D341Med (cell line): ENCODE data around the gene ABLIM3.

ENCODE experiments used
- DNase-seq: peaks from one replicate; pipeline ENCODE4 v3.0.0; 2012; ENCODE audit warnings: low spot score

The ABLIM3 gene

DNA sequence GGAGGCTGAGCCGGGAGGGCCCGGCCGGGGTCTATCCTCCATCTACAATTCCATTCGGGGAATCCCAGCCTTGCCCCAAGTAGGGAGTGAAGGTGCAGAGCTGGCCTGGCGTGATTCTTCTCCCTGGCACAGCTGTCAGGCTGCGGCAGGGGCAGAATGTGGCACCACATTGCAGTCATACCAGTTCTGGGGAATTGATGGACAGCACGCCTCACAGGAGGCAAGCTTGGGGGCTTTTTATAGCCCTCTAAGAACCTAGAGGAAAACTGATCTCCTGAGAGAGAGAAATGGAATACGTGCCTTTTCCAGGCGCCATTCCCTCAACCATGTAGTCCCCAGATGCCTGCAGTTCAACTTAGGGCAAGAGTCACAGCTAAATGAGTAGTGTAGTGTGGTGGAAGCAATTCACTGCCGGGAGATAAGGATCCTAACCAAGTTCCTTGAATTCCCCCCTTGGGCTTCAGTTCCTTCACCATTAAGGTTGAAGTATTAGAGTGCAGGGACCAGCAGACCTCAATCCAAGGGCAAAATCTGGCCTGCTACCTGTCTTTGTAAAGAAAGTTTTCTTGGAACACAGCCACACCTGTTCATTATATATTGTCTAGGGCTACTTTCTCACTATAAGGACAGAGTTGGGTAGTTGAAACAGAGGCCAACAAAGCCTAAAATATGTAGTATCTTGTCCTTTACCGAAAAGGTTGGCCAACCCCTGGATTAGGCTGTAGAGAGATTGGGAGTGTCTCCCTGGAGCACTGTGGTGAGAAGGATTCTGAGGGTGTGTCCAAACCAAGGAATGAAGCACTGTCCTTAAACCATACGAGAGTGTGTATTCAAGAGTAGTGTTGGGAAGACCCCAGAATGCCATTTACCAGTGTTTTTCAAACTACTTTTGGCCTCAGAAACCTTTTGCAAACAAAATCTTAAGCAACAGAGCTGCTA, 141.0 kb downstream of the ABLIM3 start:
- DNase-seq: no peak

DNA sequence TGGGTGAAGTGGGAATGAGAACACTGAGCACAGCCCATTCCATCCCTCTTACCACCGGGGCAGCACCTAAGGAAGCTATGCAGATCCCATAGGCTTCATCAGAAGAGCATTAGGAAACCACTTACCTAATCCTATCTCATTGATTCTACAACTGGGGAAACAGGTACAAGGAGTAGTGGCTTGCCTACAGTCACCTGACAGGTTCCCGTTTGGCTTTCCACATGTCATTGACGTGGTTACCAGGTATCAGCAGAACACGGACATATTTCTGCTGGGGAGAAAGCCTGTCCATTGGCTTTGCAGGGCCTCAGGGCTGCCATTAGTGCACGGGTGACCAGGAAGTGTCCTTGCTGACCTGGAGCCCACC, 141.7 kb downstream of the ABLIM3 start:
- no peak for DNase-seq

DNA sequence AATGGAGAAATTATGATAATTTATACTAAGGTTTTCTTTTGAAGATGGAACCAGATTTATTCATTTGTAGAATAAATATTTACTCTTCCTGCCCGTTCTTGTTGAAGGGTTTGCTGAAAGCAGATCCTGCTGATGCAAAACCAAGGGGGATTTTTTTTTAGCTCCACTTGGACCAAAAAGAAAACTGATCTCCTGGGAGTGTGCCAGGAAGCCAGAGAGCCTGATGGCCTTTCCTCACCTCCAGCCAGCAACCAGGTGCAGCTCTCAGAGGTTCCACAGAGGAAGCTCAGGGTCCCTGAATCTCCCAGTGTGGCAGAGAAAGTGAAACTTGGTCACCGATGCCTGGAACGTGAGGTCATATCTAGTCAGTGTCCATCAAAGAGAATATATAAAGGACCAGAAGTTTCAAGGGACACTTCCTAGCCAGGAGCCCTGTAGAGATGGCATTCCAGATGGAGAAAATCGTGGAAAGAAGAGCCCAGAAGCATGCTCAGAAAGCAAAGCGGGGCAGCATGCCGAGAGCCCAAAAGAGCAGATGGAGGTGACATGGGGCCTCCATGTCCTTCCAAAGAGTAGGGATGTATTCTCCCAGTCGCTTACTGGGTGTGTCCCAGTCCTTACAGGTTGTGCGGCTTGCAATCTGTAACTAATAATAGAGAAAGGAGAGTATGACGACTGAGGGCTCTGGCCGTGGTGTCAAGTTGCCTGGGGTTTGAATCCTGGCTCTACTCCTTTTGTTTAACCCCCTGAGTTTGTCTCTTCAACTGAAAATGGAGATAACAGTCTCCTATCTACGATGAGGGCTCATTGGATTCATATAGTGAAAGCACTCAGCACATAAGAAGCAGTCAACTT, 142.6 kb downstream of the ABLIM3 start:
- DNase-seq: no peak

DNA sequence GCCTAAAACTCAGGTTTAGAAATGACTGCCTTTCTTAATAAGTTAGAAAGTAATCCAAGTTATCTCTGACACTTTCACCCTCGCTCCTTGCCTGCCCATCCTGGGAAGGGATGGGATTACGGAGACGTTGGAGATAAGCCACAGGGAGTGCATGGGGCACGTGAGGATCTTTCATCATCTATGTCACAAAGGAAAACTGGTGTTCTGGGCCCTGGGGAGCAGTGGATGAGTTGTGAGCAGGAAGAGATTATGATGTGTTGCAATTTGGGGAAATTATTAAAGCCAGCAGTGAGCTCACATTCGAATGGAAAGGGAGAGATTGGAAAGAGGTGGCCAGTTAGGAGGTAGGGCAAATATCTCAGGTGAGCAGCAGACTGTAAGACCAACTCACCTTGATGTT, 143.2 kb downstream of the ABLIM3 start:
- DNase-seq: no peak

DNA sequence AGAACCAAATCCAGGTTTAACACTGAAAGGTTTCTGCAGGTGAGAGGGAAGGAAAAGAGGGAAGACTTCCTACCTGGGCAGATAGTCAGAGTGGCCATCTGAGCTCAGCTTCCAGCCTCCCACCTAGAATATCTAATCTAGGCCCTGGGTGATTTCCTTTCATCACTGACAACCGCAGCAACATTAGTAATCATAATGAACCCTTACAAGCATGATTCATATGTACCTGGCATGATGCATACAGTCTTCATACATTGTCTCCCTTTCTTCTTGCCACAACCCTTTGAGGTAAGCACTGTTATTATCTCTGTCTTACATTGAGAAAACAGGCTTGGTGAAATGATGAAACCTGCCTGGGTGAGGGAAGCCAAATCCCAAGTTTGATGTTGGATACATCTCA, 143.9 kb downstream of the ABLIM3 start:
- DNase-seq: no peak

DNA sequence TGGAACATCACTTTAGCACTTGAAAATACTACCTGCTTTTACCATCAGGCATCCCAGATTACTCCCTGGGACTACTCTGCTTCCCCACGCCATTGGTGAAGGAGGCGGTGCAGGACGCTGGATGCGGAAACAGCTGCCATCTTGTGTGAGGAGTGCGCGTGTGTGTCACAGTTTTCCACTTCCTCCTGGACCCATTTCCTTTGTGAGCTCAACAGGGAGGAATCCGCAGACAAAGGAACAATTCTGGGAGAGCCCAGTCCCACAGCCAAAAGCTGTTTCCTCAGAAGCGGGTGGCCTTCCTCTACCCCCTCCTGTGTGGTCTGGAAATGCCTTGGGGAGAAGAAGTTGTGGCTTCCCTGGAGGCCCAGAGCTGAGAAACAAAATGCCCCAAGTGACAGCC, 147.1 kb downstream of the ABLIM3 start:
- no peak for DNase-seq

DNA sequence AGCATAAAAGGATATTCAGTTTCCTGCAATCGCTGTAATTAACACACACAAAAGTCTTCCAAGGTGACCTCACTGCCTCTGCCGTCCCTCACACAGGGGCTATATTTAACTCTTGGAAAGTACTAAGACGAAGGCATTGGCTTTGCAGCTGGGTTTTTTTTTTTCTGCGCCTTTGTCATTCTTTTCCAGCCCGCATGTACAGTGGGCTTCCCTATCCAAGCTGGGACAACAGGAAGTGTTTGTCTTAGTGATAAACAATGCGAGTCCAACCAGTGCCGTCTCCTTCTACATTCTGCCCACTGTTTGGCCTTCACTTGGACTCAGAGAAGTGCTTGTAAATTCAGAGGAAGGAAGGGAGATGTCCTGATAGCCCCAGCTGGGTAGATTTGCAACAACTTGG, 148.0 kb downstream of the ABLIM3 start:
- DNase-seq: no peak

DNA sequence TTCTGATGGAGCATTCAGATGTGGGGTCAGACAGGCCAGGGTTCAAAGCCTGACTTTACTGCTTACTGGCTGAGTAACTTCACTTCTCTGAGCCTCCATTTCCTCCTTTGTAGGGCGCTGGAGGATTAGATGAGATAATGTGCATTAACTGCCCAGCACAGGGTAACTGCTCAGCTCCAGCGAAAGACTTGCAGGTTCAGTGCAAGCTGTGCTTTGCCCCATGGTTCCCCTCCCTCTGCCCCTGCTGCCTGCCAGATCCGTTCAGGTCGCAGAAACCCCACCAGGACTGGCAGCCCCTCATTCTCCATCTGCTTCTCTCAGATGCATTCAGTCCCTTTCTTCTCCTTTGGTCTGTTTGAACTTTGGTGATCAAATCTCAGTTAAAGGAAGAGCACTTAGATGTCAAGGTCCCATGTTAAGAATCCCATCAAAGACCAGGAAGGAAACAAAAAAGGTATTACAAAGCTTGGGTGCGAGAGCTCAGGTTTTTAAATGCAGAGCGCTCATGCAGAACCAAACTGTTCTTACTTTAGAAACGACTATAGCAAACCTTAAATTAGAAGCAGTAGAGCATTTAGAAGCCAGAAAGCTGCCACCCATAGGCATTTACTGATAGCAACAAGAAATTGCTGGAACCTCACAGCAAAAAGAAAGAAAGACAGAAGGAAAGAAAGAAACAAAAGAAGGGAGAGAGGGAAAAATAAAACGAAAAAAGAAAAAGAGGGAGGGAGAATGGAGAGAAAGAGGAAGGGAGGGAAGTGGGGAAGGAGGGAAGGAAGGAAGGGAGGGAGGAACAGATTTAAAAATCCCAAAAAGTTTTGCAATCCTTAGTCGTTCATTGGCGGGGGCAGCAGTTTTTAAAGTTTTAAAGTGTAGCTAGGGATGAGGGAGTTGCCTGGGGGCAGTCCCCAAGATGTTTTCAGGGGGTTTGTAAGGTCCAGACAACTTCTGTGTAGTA, 153.9 kb downstream of the ABLIM3 start:
- no peak for DNase-seq

DNA sequence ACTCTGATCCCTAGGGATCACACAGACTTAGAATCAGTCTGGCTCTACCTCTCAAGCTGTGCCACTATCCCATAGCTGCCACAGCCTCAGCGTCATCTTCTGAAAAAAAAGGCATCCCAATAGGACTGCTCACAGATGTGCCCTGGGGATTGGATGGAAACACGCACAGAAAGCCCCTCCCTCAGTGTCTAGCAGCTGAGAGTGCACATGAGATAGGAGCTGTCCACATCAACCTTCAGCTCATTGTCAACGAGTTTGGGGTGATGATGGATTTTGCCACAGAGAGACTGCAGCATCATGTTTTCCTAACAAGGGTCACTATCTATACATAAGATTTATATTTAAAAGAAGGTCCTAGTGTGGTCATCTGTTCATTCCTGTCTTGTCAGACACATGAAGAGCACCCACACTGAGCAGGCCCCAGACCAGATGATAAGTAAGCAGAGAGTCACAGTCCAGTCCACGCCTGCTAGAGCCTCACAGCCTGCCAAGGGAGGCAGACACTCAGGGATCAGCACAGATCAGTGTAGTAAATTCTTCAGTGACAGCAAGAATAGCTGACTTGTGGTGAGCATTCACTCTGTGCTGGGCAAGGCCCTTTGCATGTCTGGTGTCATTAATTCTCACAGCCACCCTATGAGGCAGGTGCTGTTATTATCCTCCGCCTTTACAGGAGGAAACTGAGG, 156.2 kb downstream of the ABLIM3 start:
- DNase-seq: no peak

DNA sequence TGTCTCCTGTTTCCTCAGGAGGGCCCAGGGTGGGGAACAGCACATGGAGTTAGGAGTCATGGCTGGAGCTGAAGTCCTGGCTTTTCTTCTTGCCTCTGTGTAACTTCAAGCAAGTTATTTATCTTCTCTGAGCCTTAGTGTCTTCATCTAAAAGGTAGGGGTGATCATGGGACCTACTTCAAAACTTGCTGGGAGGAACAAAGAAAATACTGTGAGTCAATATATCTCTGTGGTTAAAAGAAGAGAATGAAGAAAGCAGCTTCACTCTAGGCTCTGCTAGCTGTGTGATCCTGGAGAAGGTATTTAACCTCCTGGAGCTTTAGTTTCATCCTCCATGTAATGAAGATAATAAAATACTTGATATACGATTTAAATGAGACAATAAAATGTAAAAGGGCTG, 156.9 kb downstream of the ABLIM3 start:
- DNase-seq: no peak

DNA sequence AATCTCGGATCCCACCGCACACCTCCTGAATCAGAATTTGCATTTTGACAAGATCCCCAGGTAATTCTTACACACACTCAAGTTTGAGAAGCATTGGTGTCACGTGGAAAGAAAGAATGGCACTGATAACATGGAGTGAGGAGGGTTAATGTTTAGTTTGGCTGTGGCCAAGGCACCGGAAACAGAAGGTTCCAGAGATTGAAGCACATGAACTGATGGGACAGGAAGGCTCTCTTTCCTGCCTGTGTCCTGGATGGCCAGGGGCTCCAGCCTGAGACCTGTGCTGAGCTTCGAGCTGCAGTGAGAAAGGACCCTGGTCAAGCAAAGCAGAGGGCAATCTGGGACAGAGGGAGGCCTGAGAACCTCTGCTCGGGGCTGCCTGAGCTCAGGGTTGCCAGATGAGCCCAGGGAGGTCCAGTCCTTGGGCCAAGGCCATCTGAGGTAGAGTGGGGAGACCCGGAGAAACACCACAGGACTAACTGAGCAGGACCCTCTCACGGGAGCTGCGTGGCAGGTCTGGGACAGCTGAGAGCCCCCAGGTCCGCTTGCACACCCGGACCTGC, 157.6 kb downstream of the ABLIM3 start:
- DNase-seq: no peak

DNA sequence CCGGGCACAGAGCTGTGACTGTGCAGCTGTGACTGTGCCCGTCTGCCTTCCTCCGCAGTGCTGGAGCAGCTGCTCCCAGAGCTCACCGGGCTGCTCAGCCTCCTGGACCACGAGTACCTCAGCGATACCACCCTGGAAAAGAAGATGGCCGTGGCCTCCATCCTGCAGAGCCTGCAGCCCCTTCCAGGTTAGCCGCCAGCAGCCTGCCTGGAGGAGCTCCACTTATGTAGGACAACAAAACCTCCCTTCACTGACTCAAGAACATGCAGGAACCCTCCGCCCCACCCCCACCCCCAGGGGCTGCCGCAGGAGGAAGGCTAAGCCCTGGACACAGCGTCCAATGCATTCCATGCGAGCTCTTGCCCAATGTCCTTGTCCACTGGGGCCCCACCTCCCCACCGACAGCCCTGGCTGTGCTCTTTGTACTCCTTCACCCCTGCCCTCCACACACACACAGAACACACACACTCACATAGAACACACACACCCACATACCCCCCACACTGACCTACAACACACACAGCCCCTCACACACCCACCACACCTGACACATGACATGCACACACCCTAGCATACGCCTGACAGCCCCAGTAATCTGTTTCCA, 158.3 kb downstream of the ABLIM3 start:
- no peak for DNase-seq

DNA sequence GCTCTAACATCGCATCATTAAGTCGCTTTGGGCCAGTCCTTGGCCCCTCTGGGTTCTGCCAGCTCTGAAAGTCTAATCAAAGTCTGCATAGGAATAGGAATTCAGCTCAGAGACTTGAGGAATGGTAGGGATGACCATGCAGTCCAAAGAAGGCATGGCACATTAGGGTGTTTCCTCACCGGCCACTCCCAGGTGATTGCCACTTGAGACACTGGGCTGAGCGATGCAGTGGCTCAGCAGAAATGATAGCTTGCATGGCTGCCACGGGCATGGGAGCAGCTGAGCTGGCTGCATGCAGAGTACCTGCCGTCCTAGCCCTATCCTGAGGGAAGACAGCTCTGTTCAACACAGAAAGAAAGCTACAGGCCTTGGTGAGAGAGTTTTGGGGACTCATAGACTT, 159.1 kb downstream of the ABLIM3 start:
- DNase-seq: no peak

DNA sequence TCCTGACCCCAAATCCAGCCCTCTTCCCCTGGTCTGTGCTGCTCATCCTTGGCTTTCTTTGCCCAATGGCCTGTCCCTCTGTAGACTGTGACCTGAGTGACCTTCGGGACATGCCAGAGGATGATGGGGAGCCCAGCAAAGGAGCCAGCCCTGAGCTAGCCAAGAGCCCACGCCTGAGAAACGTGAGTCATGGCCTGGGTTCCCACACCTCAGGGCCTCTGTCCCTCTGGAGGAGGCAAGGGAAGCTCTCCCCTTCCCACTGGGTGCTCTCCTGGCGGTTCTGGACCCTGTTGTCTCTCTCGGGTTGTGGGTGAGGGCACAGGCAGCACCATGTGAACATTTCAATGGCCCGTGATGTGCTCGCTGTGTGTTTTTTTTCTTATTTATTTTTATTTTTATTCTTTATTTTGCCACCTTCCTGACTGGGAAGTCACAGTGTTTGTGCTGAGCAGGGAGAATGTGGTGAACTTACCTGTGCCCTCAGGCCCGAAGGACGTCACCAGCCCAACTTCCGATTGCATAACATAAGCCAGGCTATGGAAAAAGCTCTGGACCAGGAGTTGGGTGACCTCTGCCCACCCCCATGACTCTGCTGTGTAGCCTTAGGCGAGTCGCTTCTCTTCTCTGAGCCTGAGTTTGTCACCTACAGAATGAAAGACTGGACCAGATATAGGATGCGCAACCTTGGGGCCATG, 159.9 kb downstream of the ABLIM3 start:
- no peak for DNase-seq

DNA sequence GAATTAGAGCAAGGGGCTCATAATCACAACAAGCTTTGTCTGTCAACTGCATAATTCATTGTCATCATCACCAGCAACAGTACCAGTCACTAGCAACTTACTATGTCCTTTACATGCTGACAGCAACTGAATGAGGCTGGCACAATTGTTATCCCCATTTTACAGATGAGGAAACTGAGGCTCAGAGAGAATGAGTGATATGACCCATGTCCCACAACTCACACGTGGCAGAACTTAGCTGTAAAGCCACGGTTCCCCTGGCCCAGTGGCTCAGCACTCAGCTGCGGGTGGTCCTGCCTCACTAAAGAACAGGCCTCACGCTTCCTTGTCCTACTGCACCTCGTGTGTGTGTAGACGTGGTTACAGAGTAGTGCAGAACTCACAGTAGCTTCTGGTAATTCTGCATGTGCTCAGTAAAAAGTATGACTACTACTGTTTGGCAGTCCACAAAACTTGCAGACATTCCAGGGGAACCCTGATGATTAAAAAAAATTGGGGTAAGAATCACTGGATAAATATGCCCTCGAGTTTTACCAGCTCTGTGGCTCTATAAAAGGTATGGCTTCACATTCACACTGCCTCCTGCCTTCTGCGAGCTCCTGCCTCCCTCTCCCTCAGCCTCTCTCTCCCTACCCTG, 160.6 kb downstream of the ABLIM3 start:
- no peak for DNase-seq

DNA sequence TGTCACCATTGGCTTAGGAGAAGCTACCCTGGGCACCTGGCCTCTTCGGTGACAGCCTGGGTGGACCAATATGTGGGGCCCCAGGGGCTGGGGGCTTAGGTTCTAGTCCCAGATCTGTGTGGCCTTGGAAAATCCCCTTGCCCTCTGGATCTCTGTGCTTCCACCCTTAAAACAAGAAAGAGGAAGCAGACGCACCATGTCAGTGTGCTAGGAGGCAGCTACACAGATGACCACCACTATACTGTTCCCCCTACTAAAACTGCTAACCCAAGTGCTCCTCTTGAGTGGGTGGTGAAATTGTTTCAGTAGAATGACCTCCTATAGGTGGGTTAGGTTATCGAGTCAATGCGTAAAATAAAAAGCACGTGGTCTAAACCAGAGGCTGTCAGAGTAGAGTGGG, 161.3 kb downstream of the ABLIM3 start:
- no peak for DNase-seq

DNA sequence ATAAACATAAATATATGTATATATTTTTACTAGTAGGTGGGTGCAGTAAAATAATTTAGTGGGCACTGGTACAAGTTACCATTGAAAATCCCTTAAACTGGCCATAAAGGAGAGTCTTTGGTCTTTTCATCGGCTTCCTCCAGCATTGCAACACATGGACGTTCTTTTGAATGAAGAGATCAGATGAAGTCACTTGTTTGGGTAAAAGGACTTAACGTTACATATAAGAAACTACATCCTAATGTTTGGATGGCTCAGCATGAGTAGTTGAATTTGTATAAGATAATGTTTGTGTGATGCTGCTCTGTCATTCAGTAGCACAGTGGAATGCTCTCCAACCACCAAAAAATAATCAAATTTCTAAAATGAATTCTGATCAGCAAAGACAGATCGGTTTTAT, 161.9 kb downstream of the ABLIM3 start:
- no peak for DNase-seq

DNA sequence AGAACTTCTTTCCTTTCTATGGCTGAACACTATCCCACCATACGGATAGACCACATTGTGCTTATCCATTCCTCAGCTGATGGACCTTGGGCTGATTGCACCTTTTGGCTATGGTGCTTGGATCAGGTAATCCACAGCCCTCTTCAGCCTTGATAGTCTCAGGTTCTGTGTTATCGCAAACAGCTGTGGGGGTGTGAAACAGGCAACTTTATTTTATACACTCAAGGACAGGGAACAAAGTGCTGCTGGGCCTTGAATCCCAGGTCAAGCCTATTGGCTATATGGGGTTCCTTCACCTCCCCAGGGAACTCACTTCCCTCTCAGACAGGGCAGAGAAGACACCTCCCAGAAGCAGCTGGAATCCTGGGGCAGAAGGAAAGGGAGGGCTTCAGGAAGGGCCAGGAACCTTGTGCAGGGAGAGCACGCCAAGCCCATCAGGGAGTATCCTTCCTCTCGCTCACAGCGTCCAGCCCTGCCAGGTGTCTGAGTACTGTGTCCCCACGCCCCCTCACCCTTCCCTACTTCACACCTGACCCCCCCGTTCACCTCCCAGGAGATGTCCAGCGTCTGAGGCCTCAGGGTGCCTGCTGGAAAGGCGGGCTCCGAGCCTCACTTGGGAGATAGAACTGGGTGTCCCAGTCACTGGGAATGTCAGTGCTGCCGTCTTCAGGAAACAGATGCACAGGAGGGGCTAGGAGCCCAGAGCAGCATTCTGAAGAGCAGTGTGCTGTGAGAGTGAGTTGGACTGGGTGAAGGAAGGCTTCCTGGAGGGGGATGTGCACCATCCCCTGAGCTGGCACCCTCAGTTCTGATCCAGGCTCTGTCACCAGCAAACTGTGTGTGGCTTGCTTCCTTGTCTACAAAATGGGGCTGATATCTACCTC, 163.1 kb downstream of the ABLIM3 start:
- no peak for DNase-seq

DNA sequence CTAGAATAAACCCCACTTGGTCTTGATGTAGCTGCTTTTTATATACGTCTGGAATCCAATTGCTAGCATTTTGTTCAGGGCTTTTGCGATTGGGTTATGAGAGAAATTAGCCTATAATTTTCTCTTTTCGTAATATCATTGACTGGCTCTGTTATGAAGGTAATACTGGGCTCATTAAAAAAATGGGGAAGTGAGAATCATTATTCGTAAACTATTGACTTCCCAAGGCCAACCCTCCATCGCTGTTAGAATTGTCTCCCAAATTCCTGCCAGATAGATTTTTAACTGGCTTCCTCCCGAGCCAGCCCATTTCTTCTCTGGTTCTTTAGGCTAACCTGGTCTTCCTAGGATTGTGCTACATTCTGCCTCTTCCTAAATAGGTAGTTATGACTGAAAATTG, 168.1 kb downstream of the ABLIM3 start:
- no peak for DNase-seq
